Measurements from ENCODE around the gene TCF15. TPM values are rescaled to one million over a fixed set of nuclear protein-coding genes. Genes with fewer than 3 reads are reported as not detected.
A peak's percentile ranks its signal among the peaks of the same experiment; 100 is the strongest.

TCF15 gene
- total and polyA plus RNA-seq, 2 of the 13 experiments (the other 11 are each of a cell fraction or from before 2014, with no cell fraction given): not detected

DNA sequence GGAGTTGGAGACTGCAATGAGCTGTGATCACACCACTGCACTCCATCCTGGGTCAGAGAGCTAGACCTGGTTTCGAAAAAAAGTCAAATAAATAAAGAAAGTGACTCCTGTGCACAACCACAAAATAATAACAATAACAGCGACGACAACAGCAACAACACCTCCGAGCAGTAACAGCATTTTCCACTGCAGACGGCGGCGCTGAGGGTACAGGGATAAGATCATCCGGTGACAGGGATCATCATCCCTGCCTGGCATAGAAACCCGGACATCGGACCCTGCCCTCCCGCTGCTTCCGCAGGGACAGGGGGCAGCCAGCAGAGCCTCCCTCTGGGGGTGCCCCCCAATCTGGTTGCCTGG lies 31.4 kb upstream of the TCF15 start (continued):
- TF ChIP-seq ZNF703 (CRISPR knock-in tag; IDR thresholded peaks at IDR 0.05; ENCODE audit: borderline replicate concordance) (no peak), HOXA5 (CRISPR knock-in tag; IDR thresholded peaks at IDR 0.05) (no peak), CAMTA2 (CRISPR knock-in tag; IDR thresholded peaks at IDR 0.05; ENCODE audit: borderline replicate concordance) (no peak), MBNL3 (CRISPR knock-in tag; conservative IDR thresholded peaks at IDR 0.05) (no peak), ZC3H13 (CRISPR knock-in tag; IDR thresholded peaks at IDR 0.05) (no peak), FOXA1 (IDR thresholded peaks at IDR 0.05) (no peak), FOXA1 (CRISPR knock-in tag; IDR thresholded peaks at IDR 0.05) (0 out of 2 replicates have a peak, but pooled peaks have one; percentile 8), POGZ (CRISPR knock-in tag; IDR thresholded peaks at IDR 0.05) (peak; percentile 74), ZNF263 (CRISPR knock-in tag; IDR thresholded peaks at IDR 0.05) (peak; percentile 64; the same call in 1 of the 2 replicates), ARID2 (CRISPR knock-in tag; IDR thresholded peaks at IDR 0.05; ENCODE audit: borderline replicate concordance) (no peak), ZNF792 (CRISPR knock-in tag; IDR thresholded peaks at IDR 0.05) (peak; percentile 43; the same call in 1 of the 2 replicates), SRSF4 (IDR thresholded peaks at IDR 0.05; ENCODE audit: low read depth, low read length, poor library complexity, severe bottlenecking) (no peak), ZNF33B (CRISPR knock-in tag; IDR thresholded peaks at IDR 0.05) (no peak), TARDBP (CRISPR knock-in tag; IDR thresholded peaks at IDR 0.05) (peak; percentile 59; the same call in 1 of the 2 replicates), ZNF354B (CRISPR knock-in tag; IDR thresholded peaks at IDR 0.05) (no peak)
- TF ChIP-seq, protein P1, sequence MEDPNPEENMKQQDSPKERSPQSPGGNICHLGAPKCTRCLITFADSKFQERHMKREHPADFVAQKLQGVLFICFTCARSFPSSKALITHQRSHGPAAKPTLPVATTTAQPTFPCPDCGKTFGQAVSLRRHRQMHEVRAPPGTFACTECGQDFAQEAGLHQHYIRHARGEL (CRISPR knock-in tag; IDR thresholded peaks at IDR 0.05): no peak
- TF ChIP-seq, protein P2, sequence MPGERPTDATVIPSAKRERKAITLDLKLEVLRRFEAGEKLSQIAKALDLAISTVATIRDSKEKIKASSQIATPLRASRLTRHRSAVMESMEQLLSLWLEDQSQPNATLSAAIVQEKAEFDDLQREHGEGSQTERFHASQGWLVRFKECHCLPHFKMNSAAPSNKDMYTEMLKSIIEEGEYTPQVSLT (CRISPR knock-in tag; IDR thresholded peaks at IDR 0.05; ENCODE audit: borderline replicate concordance, low read depth): no peak
- TF ChIP-seq, protein P3, sequence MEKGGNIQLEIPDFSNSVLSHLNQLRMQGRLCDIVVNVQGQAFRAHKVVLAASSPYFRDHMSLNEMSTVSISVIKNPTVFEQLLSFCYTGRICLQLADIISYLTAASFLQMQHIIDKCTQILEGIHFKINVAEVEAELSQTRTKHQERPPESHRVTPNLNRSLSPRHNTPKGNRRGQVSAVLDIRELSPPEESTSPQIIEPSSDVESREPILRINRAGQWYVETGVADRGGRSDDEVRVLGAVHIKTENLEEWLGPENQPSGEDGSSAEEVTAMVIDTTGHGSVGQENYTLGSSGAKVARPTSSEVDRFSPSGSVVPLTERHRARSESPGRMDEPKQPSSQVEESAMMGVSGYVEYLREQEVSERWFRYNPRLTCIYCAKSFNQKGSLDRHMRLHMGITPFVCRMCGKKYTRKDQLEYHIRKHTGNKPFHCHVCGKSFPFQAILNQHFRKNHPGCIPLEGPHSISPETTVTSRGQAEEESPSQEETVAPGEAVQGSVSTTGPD (CRISPR knock-in tag; IDR thresholded peaks at IDR 0.05): no peak
- TF ChIP-seq, protein P4, sequence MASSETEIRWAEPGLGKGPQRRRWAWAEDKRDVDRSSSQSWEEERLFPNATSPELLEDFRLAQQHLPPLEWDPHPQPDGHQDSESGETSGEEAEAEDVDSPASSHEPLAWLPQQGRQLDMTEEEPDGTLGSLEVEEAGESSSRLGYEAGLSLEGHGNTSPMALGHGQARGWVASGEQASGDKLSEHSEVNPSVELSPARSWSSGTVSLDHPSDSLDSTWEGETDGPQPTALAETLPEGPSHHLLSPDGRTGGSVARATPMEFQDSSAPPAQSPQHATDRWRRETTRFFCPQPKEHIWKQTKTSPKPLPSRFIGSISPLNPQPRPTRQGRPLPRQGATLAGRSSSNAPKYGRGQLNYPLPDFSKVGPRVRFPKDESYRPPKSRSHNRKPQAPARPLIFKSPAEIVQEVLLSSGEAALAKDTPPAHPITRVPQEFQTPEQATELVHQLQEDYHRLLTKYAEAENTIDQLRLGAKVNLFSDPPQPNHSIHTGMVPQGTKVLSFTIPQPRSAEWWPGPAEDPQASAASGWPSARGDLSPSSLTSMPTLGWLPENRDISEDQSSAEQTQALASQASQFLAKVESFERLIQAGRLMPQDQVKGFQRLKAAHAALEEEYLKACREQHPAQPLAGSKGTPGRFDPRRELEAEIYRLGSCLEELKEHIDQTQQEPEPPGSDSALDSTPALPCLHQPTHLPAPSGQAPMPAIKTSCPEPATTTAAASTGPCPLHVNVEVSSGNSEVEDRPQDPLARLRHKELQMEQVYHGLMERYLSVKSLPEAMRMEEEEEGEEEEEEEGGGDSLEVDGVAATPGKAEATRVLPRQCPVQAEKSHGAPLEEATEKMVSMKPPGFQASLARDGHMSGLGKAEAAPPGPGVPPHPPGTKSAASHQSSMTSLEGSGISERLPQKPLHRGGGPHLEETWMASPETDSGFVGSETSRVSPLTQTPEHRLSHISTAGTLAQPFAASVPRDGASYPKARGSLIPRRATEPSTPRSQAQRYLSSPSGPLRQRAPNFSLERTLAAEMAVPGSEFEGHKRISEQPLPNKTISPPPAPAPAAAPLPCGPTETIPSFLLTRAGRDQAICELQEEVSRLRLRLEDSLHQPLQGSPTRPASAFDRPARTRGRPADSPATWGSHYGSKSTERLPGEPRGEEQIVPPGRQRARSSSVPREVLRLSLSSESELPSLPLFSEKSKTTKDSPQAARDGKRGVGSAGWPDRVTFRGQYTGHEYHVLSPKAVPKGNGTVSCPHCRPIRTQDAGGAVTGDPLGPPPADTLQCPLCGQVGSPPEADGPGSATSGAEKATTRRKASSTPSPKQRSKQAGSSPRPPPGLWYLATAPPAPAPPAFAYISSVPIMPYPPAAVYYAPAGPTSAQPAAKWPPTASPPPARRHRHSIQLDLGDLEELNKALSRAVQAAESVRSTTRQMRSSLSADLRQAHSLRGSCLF (CRISPR knock-in tag; IDR thresholded peaks at IDR 0.05; ENCODE audit: borderline replicate concordance): no peak
- TF ChIP-seq, protein P5, sequence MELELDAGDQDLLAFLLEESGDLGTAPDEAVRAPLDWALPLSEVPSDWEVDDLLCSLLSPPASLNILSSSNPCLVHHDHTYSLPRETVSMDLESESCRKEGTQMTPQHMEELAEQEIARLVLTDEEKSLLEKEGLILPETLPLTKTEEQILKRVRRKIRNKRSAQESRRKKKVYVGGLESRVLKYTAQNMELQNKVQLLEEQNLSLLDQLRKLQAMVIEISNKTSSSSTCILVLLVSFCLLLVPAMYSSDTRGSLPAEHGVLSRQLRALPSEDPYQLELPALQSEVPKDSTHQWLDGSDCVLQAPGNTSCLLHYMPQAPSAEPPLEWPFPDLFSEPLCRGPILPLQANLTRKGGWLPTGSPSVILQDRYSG (CRISPR knock-in tag; IDR thresholded peaks at IDR 0.05): no peak
- TF ChIP-seq, protein P6, sequence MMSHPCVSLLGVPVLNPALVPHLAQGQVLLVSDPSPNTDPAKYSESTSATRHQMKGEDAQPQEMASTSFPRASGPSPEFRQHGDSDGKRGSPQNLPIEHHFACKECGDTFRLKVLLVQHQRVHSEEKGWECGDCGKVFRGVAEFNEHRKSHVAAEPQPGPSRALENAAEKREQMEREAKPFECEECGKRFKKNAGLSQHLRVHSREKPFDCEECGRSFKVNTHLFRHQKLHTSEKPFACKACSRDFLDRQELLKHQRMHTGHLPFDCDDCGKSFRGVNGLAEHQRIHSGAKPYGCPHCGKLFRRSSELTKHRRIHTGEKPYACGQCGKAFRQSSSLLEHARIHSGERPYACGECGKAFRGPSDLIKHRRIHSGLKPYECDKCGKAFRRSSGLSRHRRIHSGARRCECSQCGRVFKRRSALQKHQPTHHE (CRISPR knock-in tag; IDR thresholded peaks at IDR 0.05; ENCODE audit: borderline replicate concordance): peak; percentile 17; the same call in 1 of the 2 replicates

All from HepG2 (cell line).